GM18499 (cell line): Measurements from ENCODE around the gene MAD1L1.
"Not testable (repeated sequence)": the region's sequence is repeated elsewhere in the genome, so short reads cannot be mapped to it uniquely, and the experiment has no call there.

Source experiments
- ATAC-seq: cut with Tn5 transposase; IDR thresholded peaks from one replicate; pipeline ENCODE4 v1.9.1; 2021; ENCODE audit warnings: moderate number of reproducible peaks; ENCODE audit not compliant: insufficient read depth, unreplicated experiment

Gene MAD1L1

GRCh38 chr7:1867370-1868260 is 365.1 kb downstream of the MAD1L1 start:
- no peak for ATAC-seq

- ATAC-seq: no peak
Measured at GRCh38 chr7:1866601-1867000, 366.1 kb downstream of the MAD1L1 start.

- no peak for ATAC-seq
Measured at GRCh38 chr7:1865571-1866255, 367.0 kb downstream of the MAD1L1 start.

- ATAC-seq: no peak
Measured at GRCh38 chr7:1865000-1865555, 367.7 kb downstream of the MAD1L1 start.

GRCh38 chr7:1864161-1864940 is 368.4 kb downstream of the MAD1L1 start:
- ATAC-seq: no peak

- no peak for ATAC-seq
Measured at GRCh38 chr7:1863091-1863900, 369.4 kb downstream of the MAD1L1 start.

GRCh38 chr7:1862560-1862959 is 370.2 kb downstream of the MAD1L1 start:
- ATAC-seq: no peak

GRCh38 chr7:1861799-1862458 is 370.8 kb downstream of the MAD1L1 start:
- no peak for ATAC-seq

- ATAC-seq: not testable (repeated sequence)
Measured at GRCh38 chr7:1860881-1861798, 371.6 kb downstream of the MAD1L1 start.

- ATAC-seq: no peak
Measured at GRCh38 chr7:1859266-1860035, 373.3 kb downstream of the MAD1L1 start.

GRCh38 chr7:1858435-1859265 is 374.1 kb downstream of the MAD1L1 start:
- no peak for ATAC-seq

- ATAC-seq: no peak
Measured at GRCh38 chr7:1857487-1858421, 375.0 kb downstream of the MAD1L1 start.

- no peak for ATAC-seq
Measured at GRCh38 chr7:1856888-1857441, 375.8 kb downstream of the MAD1L1 start.

GRCh38 chr7:1856161-1856887 is 376.4 kb downstream of the MAD1L1 start:
- no peak for ATAC-seq
